ENCODE data around the gene TOM1. TPM values are rescaled to one million over a fixed set of nuclear protein-coding genes. Genes with fewer than 3 reads are reported as not detected.
A peak's percentile ranks its signal among the peaks of the same experiment; 100 is the strongest.

Gene TOM1
- total and polyA plus RNA-seq, 2 of the 13 experiments (the other 11 are each of a cell fraction or from before 2014, with no cell fraction given): 30.8 to 87.3 TPM

DNA sequence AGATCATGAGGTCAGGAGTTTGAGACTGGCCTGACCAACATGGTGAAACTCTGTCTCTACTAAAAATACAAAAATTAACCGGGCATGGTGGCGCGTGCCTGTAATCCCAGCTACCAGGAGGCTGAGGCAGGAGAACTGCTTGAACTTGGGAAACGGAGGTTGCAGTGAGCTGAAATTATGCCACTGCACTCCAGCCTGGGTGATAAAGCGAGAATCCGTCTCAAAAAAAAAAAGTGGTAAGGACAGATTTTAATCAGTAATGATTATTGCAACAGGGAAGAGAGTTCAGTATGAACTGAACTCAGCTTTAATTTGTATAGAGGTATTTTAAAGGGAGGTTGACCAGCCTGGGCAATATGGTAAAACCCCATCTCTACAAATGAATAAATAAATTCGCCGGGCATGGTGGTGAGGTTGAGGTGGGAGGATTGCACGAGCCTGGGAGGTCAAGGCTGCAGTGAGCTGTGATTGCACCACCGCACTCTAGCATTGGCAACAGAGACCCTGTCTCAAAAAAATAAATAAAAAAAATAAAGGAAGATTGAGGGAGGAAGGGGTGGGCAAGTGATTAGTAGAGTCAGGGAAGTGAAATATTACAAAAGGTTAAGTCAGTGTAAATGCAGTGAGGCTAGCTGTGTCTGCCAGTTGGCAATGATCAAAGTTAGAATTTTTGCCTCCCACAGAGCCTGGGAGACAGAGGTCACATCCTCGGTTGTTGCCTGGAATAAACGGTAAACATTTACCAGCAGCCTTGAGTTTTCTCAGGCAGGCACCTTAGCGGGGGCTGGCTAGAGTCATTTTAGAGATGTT lies 97.6 kb downstream of the TOM1 start (continued):
- no peak for TF ChIP-seq ZNF713 (CRISPR knock-in tag; IDR thresholded peaks at IDR 0.05)
- TF ChIP-seq ZBTB7B (CRISPR knock-in tag; IDR thresholded peaks at IDR 0.05): no peak
- no peak for TF ChIP-seq ZNF850 (CRISPR knock-in tag; conservative IDR thresholded peaks at IDR 0.05)
- TF ChIP-seq SOX5 (CRISPR knock-in tag; IDR thresholded peaks at IDR 0.05; ENCODE audit: borderline replicate concordance): no peak; the same call in 1 of the 2 replicates
- no peak for TF ChIP-seq MBD4 (IDR thresholded peaks at IDR 0.05; ENCODE audit: borderline replicate concordance, low read length)
- no peak for TF ChIP-seq HMGA1 (CRISPR knock-in tag; conservative IDR thresholded peaks at IDR 0.05)
- no peak for TF ChIP-seq NFYB (CRISPR knock-in tag; IDR thresholded peaks at IDR 0.05)
- TF ChIP-seq, protein P1, sequence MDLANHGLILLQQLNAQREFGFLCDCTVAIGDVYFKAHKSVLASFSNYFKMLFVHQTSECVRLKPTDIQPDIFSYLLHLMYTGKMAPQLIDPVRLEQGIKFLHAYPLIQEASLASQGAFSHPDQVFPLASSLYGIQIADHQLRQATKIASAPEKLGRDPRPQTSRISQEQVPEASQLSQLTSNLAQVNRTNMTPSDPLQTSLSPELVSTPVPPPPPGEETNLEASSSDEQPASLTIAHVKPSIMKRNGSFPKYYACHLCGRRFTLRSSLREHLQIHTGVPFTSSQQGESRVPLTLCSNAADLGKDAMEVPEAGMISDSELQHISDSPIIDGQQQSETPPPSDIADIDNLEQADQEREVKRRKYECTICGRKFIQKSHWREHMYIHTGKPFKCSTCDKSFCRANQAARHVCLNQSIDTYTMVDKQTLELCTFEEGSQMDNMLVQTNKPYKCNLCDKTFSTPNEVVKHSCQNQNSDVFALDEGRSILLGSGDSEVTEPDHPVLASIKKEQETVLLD (CRISPR knock-in tag; IDR thresholded peaks at IDR 0.05; ENCODE audit: low read depth): no peak
- TF ChIP-seq, protein P2, sequence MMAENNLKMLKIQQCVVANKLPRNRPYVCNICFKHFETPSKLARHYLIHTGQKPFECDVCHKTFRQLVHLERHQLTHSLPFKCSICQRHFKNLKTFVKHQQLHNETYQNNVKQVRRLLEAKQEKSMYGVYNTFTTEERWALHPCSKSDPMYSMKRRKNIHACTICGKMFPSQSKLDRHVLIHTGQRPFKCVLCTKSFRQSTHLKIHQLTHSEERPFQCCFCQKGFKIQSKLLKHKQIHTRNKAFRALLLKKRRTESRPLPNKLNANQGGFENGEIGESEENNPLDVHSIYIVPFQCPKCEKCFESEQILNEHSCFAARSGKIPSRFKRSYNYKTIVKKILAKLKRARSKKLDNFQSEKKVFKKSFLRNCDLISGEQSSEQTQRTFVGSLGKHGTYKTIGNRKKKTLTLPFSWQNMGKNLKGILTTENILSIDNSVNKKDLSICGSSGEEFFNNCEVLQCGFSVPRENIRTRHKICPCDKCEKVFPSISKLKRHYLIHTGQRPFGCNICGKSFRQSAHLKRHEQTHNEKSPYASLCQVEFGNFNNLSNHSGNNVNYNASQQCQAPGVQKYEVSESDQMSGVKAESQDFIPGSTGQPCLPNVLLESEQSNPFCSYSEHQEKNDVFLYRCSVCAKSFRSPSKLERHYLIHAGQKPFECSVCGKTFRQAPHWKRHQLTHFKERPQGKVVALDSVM (CRISPR knock-in tag; IDR thresholded peaks at IDR 0.05): peak; percentile 55; the same call in 1 of the 2 replicates
- TF ChIP-seq TGIF2 (CRISPR knock-in tag; IDR thresholded peaks at IDR 0.05): no peak
- TF ChIP-seq ZNF326 (CRISPR knock-in tag; IDR thresholded peaks at IDR 0.05; ENCODE audit: borderline replicate concordance): no peak
- no peak for TF ChIP-seq PHF20 (CRISPR knock-in tag; IDR thresholded peaks at IDR 0.05)
- TF ChIP-seq ZNF543 (CRISPR knock-in tag; IDR thresholded peaks at IDR 0.05): no peak
- TF ChIP-seq, protein P3, sequence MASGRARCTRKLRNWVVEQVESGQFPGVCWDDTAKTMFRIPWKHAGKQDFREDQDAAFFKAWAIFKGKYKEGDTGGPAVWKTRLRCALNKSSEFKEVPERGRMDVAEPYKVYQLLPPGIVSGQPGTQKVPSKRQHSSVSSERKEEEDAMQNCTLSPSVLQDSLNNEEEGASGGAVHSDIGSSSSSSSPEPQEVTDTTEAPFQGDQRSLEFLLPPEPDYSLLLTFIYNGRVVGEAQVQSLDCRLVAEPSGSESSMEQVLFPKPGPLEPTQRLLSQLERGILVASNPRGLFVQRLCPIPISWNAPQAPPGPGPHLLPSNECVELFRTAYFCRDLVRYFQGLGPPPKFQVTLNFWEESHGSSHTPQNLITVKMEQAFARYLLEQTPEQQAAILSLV (CRISPR knock-in tag; IDR thresholded peaks at IDR 0.05; ENCODE audit: borderline replicate concordance): no peak
- TF ChIP-seq, protein P4, sequence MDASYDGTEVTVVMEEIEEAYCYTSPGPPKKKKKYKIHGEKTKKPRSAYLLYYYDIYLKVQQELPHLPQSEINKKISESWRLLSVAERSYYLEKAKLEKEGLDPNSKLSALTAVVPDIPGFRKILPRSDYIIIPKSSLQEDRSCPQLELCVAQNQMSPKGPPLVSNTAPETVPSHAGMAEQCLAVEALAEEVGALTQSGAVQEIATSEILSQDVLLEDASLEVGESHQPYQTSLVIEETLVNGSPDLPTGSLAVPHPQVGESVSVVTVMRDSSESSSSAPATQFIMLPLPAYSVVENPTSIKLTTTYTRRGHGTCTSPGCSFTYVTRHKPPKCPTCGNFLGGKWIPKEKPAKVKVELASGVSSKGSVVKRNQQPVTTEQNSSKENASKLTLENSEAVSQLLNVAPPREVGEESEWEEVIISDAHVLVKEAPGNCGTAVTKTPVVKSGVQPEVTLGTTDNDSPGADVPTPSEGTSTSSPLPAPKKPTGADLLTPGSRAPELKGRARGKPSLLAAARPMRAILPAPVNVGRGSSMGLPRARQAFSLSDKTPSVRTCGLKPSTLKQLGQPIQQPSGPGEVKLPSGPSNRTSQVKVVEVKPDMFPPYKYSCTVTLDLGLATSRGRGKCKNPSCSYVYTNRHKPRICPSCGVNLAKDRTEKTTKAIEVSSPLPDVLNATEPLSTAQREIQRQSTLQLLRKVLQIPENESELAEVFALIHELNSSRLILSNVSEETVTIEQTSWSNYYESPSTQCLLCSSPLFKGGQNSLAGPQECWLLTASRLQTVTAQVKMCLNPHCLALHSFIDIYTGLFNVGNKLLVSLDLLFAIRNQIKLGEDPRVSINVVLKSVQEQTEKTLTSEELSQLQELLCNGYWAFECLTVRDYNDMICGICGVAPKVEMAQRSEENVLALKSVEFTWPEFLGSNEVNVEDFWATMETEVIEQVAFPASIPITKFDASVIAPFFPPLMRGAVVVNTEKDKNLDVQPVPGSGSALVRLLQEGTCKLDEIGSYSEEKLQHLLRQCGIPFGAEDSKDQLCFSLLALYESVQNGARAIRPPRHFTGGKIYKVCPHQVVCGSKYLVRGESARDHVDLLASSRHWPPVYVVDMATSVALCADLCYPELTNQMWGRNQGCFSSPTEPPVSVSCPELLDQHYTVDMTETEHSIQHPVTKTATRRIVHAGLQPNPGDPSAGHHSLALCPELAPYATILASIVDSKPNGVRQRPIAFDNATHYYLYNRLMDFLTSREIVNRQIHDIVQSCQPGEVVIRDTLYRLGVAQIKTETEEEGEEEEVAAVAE (CRISPR knock-in tag; IDR thresholded peaks at IDR 0.05; ENCODE audit: borderline replicate concordance): no peak
- no peak for TF ChIP-seq ZNF256 (CRISPR knock-in tag; conservative IDR thresholded peaks at IDR 0.05)
- no peak for TF ChIP-seq MAFK (conservative IDR thresholded peaks at IDR 0.05 in 1 of 2, IDR thresholded peaks at IDR 0.05 in 1 of 2; ENCODE audit: low read length in 2 of 2)
- TF ChIP-seq, protein P5, sequence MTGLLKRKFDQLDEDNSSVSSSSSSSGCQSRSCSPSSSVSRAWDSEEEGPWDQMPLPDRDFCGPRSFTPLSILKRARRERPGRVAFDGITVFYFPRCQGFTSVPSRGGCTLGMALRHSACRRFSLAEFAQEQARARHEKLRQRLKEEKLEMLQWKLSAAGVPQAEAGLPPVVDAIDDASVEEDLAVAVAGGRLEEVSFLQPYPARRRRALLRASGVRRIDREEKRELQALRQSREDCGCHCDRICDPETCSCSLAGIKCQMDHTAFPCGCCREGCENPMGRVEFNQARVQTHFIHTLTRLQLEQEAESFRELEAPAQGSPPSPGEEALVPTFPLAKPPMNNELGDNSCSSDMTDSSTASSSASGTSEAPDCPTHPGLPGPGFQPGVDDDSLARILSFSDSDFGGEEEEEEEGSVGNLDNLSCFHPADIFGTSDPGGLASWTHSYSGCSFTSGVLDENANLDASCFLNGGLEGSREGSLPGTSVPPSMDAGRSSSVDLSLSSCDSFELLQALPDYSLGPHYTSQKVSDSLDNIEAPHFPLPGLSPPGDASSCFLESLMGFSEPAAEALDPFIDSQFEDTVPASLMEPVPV (CRISPR knock-in tag; IDR thresholded peaks at IDR 0.05): no peak
